IMR-90 (cell line): ENCODE measurements around the gene ZNF280B.
"Not testable (repeated sequence)": the region's sequence is repeated elsewhere in the genome, so short reads cannot be mapped to it uniquely, and the experiment has no call there.

Experiments used
- CEBPB ChIP-seq: IDR thresholded peaks from 2 replicates; pipeline ENCODE4 v1.6.1; 2012; ENCODE audit warnings: low read depth, low read length, improper control_type of control experiment
- CTCF ChIP-seq: conservative IDR thresholded peaks from 2 replicates; pipeline ENCODE4 v1.5.1; 2012; ENCODE audit warnings: mild to moderate bottlenecking, low read depth, low read length, improper control_type of control experiment
- MAFK ChIP-seq: IDR thresholded peaks from 2 replicates; pipeline ENCODE4 v1.6.1; 2012; ENCODE audit warnings: low read depth, low read length, improper control_type of control experiment
- MAZ ChIP-seq: IDR thresholded peaks from 2 replicates; pipeline ENCODE4 v1.6.1; 2012; ENCODE audit warnings: low read depth, mild to moderate bottlenecking, low read length, improper control_type of control experiment, moderate library complexity, borderline replicate concordance
- POLR2A ChIP-seq: IDR thresholded peaks from 2 replicates; pipeline ENCODE4 v1.6.1; 2012; ENCODE audit warnings: mild to moderate bottlenecking, low read depth, low read length
- RFX5 ChIP-seq: IDR thresholded peaks from 2 replicates; pipeline ENCODE4 v1.8.0; 2012; ENCODE audit warnings: low read depth, mild to moderate bottlenecking, low read length, moderate library complexity

DNA sequence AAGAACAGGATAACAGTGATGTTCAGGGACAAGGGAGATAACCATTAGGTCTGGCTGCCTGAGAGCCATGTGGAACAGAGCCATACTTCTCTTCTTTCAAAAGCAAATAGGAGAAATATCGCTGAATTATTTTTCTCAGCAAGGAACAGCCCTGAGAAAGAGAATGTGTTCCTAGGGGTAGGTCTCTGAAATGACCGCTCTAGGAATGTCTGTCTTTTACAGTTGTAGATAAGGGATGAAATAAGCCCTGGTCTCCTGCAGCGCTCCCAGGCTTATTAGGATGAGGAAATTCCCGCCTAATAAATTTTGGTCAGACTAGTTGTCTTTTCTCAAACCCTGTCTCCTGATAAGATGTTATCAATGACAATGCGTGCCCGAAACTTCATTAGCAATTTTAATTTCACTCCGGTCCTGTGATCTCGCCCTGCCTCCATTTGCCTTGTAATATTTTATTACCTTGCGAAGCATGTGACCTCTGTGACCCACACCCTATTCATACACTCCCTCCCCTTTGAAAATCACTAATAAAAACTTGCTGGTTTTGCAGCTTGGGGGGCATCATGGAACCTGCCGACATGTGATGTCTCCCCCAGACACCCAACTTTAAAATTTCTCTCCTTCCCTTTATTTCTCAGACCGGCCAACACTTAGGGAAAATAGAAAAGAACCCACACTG, 39.6 kb downstream of the ZNF280B start:
- not testable (repeated sequence) for TF ChIP-seq MAFK, MAZ, RFX5, CEBPB, CTCF, POLR2A
